WERI-Rb-1 (cell line): ENCODE data around the gene PLPP3.

Source experiments
- DNase-seq: peaks from one replicate; pipeline ENCODE4 v3.0.0-alpha.2; 2020
- H3K27ac ChIP-seq: fragments of 250-450 bp; sonication (Bioruptor Pico); 2 replicates; pipeline ENCODE4 v1.5.1; 2020; ENCODE audit warnings: mild to moderate bottlenecking, moderate library complexity
- H3K27me3 ChIP-seq: fragments of 250-450 bp; sonication (Bioruptor Pico); 2 replicates; pipeline ENCODE4 v1.5.1; 2021; ENCODE audit warnings: mild to moderate bottlenecking, low read depth, moderate library complexity; ENCODE audit not compliant: insufficient read depth, severe bottlenecking
- H3K36me3 ChIP-seq: fragments of 250-450 bp; sonication (Bioruptor Pico); 2 replicates; pipeline ENCODE4 v1.5.1; 2020; ENCODE audit warnings: mild to moderate bottlenecking, moderate library complexity
- H3K4me3 ChIP-seq: 2 replicates; pipeline ENCODE4 v1.5.1; 2011; ENCODE audit warnings: low read depth, mild to moderate bottlenecking, control low read depth, low read length
- H3K9me3 ChIP-seq: fragments of 250-450 bp; sonication (Bioruptor Pico); 2 replicates; pipeline ENCODE4 v1.5.1; 2021; ENCODE audit warnings: mild to moderate bottlenecking, moderate library complexity; ENCODE audit not compliant: severe bottlenecking
- TF ChIP-seq, protein P1 (sequence below): IDR thresholded peaks from 2 replicates; pipeline ENCODE4 v1.5.1; 2011; ENCODE audit warnings: low read depth, mild to moderate bottlenecking, control low read depth, inconsistent platforms, low read length

PLPP3 gene

DNA sequence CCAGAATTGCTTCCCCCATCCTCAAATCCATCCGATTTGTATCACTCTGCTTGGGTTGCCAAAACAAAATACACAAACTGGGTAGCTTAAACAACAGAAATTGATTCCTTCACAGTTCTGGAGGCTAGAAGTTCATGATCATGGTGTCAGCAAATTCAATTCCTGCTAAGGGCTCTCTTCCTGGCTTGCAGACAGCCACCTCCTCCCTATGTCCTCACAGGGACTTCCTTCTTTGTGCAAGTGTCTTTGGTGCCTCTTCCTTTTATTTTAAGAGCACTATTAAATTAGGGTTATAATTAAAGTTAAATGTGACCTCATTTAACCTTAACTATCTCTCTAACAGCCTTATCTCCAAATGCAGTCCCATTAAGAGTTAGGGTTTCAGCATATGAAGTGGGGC, 112.8 kb downstream of the PLPP3 start:
- TF ChIP-seq, protein P1, sequence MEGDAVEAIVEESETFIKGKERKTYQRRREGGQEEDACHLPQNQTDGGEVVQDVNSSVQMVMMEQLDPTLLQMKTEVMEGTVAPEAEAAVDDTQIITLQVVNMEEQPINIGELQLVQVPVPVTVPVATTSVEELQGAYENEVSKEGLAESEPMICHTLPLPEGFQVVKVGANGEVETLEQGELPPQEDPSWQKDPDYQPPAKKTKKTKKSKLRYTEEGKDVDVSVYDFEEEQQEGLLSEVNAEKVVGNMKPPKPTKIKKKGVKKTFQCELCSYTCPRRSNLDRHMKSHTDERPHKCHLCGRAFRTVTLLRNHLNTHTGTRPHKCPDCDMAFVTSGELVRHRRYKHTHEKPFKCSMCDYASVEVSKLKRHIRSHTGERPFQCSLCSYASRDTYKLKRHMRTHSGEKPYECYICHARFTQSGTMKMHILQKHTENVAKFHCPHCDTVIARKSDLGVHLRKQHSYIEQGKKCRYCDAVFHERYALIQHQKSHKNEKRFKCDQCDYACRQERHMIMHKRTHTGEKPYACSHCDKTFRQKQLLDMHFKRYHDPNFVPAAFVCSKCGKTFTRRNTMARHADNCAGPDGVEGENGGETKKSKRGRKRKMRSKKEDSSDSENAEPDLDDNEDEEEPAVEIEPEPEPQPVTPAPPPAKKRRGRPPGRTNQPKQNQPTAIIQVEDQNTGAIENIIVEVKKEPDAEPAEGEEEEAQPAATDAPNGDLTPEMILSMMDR = no peak
- Histone ChIP-seq H3K36me3 (no peaks in the 10 kb centered on the region), H3K4me3 (no peak overlapping the region), H3K9me3 (no peaks in the 10 kb centered on the region), H3K27me3 (no peaks in the 10 kb centered on the region), H3K27ac (no peak overlapping the region)
- DNase-seq = no peak

DNA sequence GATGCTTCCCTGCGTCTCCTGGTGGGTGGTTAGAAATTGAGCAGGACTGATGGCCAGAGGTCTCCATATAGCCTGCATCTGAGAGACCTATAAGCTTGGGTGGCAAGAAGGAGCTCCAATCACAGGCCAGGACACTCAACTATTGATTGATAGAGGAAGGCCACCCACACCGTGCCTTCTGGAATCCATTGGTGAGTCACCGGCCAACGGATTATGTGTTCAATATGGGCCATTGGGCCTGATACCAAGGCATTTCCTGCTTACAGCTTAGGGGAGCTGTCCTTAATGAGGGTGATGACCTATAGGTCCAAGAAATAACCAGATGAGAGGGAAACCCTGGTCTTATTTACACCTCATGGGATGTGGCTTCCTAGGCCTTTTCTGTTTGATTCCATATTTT, 115.1 kb downstream of the PLPP3 start:
- TF ChIP-seq, protein P1 = no peak
- no peak for DNase-seq

DNA sequence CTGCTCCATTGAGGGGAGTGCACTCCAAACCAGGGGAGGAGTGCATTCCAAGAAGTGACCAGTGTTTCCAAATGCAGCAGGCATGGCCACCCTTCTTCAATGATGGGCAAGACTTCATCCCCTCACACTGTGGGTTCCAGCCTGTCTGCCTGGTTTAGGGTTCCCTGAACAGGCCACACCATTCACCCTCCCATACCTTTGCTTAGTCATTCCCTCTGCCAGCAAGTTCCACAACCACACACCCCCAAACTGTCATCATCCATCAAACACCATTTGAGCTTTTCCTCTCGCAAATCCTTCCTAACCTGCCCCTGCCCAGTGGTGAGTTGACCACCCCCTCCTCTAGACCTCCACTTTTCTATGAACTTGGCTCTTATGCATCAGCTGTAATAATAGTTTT, 116.0 kb downstream of the PLPP3 start:
- DNase-seq = no peak
- Histone ChIP-seq H3K27ac (no peak overlapping the region), H3K36me3 (no peaks in the 10 kb centered on the region), H3K4me3 (no peak overlapping the region), H3K9me3 (no peaks in the 10 kb centered on the region), H3K27me3 (no peaks in the 10 kb centered on the region)
- TF ChIP-seq, protein P1 = no peak

More for the DNA sequence above, 115.1 kb downstream of the PLPP3 start:
- H3K27me3 ChIP-seq = no peaks in the 10 kb centered on the region
- H3K9me3 ChIP-seq = no peaks in the 10 kb centered on the region
- no peak overlapping the region for H3K27ac ChIP-seq
- no peak overlapping the region for H3K4me3 ChIP-seq
- H3K36me3 ChIP-seq = no peaks in the 10 kb centered on the region

DNA sequence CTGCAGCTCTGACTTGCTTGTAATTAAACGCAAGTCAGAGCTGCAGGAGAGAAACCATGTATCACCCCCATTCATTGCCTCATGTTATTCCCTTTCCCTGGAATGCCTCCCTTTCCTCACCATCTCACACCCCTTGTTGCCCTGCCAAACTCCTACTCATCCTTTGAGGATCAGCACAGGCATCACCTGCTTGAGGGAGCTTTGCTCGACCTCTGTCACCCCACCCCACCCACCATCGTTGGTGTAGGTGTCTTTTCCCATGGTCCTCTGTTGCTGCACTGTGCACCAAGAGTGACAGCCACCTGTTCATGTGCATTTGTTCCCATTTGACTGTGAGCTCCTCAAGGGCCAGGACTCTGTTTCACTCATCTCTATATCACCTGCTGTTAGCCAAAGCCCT, 117.2 kb downstream of the PLPP3 start:
- TF ChIP-seq, protein P1 = no peak
- Histone ChIP-seq H3K4me3 (no peak overlapping the region), H3K27ac (no peak overlapping the region), H3K9me3 (no peaks in the 10 kb centered on the region), H3K36me3 (no peaks in the 10 kb centered on the region), H3K27me3 (no peaks in the 10 kb centered on the region)
- DNase-seq = no peak

DNA sequence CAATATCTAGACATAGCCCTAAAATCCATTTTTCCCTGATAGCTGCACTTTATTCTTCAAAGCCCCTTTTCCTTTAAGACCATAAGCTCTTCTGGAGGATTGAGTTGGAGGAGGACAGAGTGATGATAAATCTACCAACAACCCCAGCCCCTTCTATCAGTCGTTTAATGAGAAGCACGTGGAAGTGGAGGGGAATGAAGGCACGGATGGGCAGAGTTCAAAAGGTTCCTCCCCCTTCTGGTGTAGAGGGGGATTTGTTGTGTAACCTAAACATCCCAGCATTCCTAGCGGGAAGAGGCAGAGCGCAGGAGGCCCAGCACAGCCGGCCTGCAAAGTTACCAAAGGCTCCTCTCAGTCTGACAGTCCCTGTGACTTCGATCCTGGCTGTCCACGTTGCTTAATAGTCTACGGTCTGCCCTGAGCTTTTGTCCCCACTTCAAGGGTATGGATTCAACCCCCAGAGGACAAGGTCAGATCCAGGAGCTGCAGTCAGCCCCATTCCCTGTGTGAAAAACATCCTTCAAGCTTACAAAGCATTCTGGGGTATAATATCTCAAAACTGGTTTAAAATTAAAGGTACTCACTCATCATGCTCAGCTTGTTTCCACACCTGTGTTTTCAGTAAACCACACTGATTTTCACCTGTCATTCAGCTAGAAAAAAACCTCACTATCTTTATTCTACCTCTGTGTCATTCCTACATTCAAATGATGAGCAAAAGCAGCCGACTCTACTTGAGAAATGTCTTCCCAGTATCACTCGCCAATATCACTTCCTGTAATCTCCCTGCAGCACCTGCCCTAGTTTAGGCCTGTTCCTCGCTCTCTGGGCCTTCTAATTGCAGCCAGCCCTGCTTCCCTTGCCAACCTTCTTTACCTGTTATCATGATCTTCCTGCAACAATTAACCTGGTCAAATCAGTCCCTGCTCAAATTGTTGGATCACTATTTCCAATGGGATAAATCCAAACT, 117.9 kb downstream of the PLPP3 start:
- no peak for DNase-seq
- Histone ChIP-seq H3K27ac (no peak overlapping the region), H3K9me3 (no peaks in the 10 kb centered on the region), H3K4me3 (no peak overlapping the region), H3K36me3 (no peaks in the 10 kb centered on the region), H3K27me3 (no peaks in the 10 kb centered on the region)
- TF ChIP-seq, protein P1 = no peak
